Stimulated activated CD4-positive, alpha-beta T cell treated with anti-CD3 and anti-CD28 coated beads, TNF-alpha, amount 100 ng/mL, for 24 hours (primary cell): ENCODE results near the gene SPSB4.
"Not testable (repeated sequence)": the region's sequence is repeated elsewhere in the genome, so short reads cannot be mapped to it uniquely, and the experiment has no call there.

Experiments used
- DNase-seq, 3 experiments: peaks; one replicate each; pipeline ENCODE4 v3.0.0-alpha.2; 2020; ENCODE audit warnings: low read depth in 3 of 3

SPSB4 gene

GRCh38 chr3:141094790-141095545 is 43.8 kb downstream of the SPSB4 start:
- DNase-seq: no peak

GRCh38 chr3:141095546-141095937 is 44.4 kb downstream of the SPSB4 start:
- no peak for DNase-seq

- no peak for DNase-seq
These were observed 45.0 kb downstream of the SPSB4 start for GRCh38 chr3:141096164-141096563.

- DNase-seq: no peak
These were observed 45.8 kb downstream of the SPSB4 start for GRCh38 chr3:141096981-141097380.

- no peak for DNase-seq
These were observed 49.0 kb downstream of the SPSB4 start for GRCh38 chr3:141100112-141100511.

- DNase-seq: no peak
These were observed 49.6 kb downstream of the SPSB4 start for GRCh38 chr3:141100531-141101320.

- DNase-seq: no peak
These were observed 51.2 kb downstream of the SPSB4 start for GRCh38 chr3:141102372-141102771.

GRCh38 chr3:141103067-141103466 is 51.9 kb downstream of the SPSB4 start:
- DNase-seq: no peak

GRCh38 chr3:141103503-141103902 is 52.4 kb downstream of the SPSB4 start:
- DNase-seq: no peak

- no peak for DNase-seq
These were observed 53.1 kb downstream of the SPSB4 start for GRCh38 chr3:141104151-141104821.

- DNase-seq: peak; percentile 21 to 49 (median 41)
These were observed 54.9 kb downstream of the SPSB4 start for GRCh38 chr3:141105828-141106628.

- DNase-seq: no peak
These were observed 55.7 kb downstream of the SPSB4 start for GRCh38 chr3:141106842-141107241.

- DNase-seq: no peak
These were observed 56.9 kb downstream of the SPSB4 start for GRCh38 chr3:141108039-141108438.

GRCh38 chr3:141109751-141110150 is 58.6 kb downstream of the SPSB4 start:
- no peak for DNase-seq

- DNase-seq: no peak
These were observed 59.2 kb downstream of the SPSB4 start for GRCh38 chr3:141110322-141110721.

GRCh38 chr3:141111364-141112155 is 60.4 kb downstream of the SPSB4 start:
- DNase-seq: no peak

- no peak for DNase-seq
These were observed 61.6 kb downstream of the SPSB4 start for GRCh38 chr3:141112686-141113297.

- DNase-seq: not testable (repeated sequence)
These were observed 62.5 kb downstream of the SPSB4 start for GRCh38 chr3:141113680-141114079.

GRCh38 chr3:141114179-141114745 is 63.1 kb downstream of the SPSB4 start:
- no peak for DNase-seq

GRCh38 chr3:141114816-141115460 is 63.8 kb downstream of the SPSB4 start:
- DNase-seq: no peak
